ENCODE data around the gene NBEAL2. TPM values are rescaled to one million over a fixed set of nuclear protein-coding genes. Genes with fewer than 3 reads are reported as not detected.

Gene NBEAL2
- total RNA-seq, 1 experiment from 2014 or later = 80.0 TPM

GRCh38 chr3:46965151-46965550 is 14.3 kb upstream of the NBEAL2 start:
- no peak overlapping the region; the same call in 1 of the 2 replicates for H3K4me3 Mint-ChIP-seq
- no peaks in the 10 kb centered on the region for H3K27me3 Mint-ChIP-seq (ENCODE audit: low read depth)
- peaks cover 32% of the 10 kb centered on the region for H3K36me3 Mint-ChIP-seq
- ATAC-seq (no peak), DNase-seq (ENCODE audit: low spot score) (no peak)
- H3K9me3 Mint-ChIP-seq = peaks cover 6% of the 10 kb centered on the region
- H3K4me1 Mint-ChIP-seq = peaks cover 41% of the 10 kb centered on the region
- CTCF ChIA-PET = interaction anchor here (0.8 to 1.2 kb wide), 4 partner anchors 18 to 41 kb away, joined by 3 to 4 read pairs (median 3); no protein-coding TSS in a partner anchor
- no peak for TF ChIP-seq ZNF532 (CRISPR knock-in tag; IDR thresholded peaks at IDR 0.05; ENCODE audit: borderline replicate concordance)
- no peak for TF ChIP-seq PRDM15 (CRISPR knock-in tag; IDR thresholded peaks at IDR 0.05)
- no peak for TF ChIP-seq CBFB (CRISPR knock-in tag; IDR thresholded peaks at IDR 0.05; ENCODE audit: low read depth)
- no peak for TF ChIP-seq ERG (CRISPR knock-in tag; IDR thresholded peaks at IDR 0.05)
- no peak for TF ChIP-seq NFE2L1 (CRISPR knock-in tag; IDR thresholded peaks at IDR 0.05)
- TF ChIP-seq USF1 (CRISPR knock-in tag; IDR thresholded peaks at IDR 0.05) = no peak
- TF ChIP-seq ZNF232 (CRISPR knock-in tag; IDR thresholded peaks at IDR 0.05) = no peak
- TF ChIP-seq ZBTB21 (CRISPR knock-in tag; IDR thresholded peaks at IDR 0.05; ENCODE audit: borderline replicate concordance) = no peak
- no peak for TF ChIP-seq NR3C1 (CRISPR knock-in tag; conservative IDR thresholded peaks at IDR 0.05; ENCODE audit: low read depth)
- no peak overlapping the region for H3K27ac Mint-ChIP-seq
- POLR2A ChIA-PET = no interaction called here

GRCh38 chr3:46966811-46967210 is 12.7 kb upstream of the NBEAL2 start:
- Mint-ChIP-seq H3K36me3 (peaks cover 32% of the 10 kb centered on the region), H3K27ac (peak overlapping the region; percentile 35; the same call in 1 of the 2 replicates), H3K9me3 (peaks cover 6% of the 10 kb centered on the region), H3K4me3 (no peak overlapping the region), H3K27me3 (ENCODE audit: low read depth) (no peaks in the 10 kb centered on the region), H3K4me1 (peaks cover 28% of the 10 kb centered on the region)
- no peak for DNase-seq (ENCODE audit: low spot score)
- peak; percentile 63 for ATAC-seq
- ChIA-PET POLR2A (interaction anchor here (0.9 to 1.0 kb wide), 2 partner anchors 8 to 13 kb away, joined by 3 read pairs; partner anchors contain the start of gene NBEAL2), CTCF (interaction anchor here (0.7 to 1.7 kb wide), 4 partner anchors 8 to 357 kb away, joined by 3 to 7 read pairs (median 4); no protein-coding TSS in a partner anchor)
- TF ChIP-seq ZMAT4 (CRISPR knock-in tag; IDR thresholded peaks at IDR 0.05) = no peak
- TF ChIP-seq HMGA2 (CRISPR knock-in tag; IDR thresholded peaks at IDR 0.05) = no peak
- no peak for TF ChIP-seq TEAD4 (CRISPR knock-in tag; IDR thresholded peaks at IDR 0.05)
- no peak for TF ChIP-seq NR1H2 (CRISPR knock-in tag; IDR thresholded peaks at IDR 0.05)
- TF ChIP-seq ZNF138 (CRISPR knock-in tag; conservative IDR thresholded peaks at IDR 0.05) = no peak
- no peak for TF ChIP-seq IRF2 (CRISPR knock-in tag; IDR thresholded peaks at IDR 0.05; ENCODE audit: borderline replicate concordance, low read depth)
- TF ChIP-seq ZNF425 (CRISPR knock-in tag; conservative IDR thresholded peaks at IDR 0.05) = no peak
- no peak for TF ChIP-seq IRF1 (CRISPR knock-in tag; IDR thresholded peaks at IDR 0.05)
- no peak for TF ChIP-seq RORB (CRISPR knock-in tag; IDR thresholded peaks at IDR 0.05)
- TF ChIP-seq FOXK1 (CRISPR knock-in tag; IDR thresholded peaks at IDR 0.05) = no peak
- TF ChIP-seq ZNF121 (CRISPR knock-in tag; IDR thresholded peaks at IDR 0.05) = no peak
- no peak for TF ChIP-seq ZNF317 (CRISPR knock-in tag; IDR thresholded peaks at IDR 0.05; ENCODE audit: borderline replicate concordance, low read depth)
- TF ChIP-seq ZNF671 (CRISPR knock-in tag; IDR thresholded peaks at IDR 0.05) = no peak
- no peak for TF ChIP-seq RELA (CRISPR knock-in tag; IDR thresholded peaks at IDR 0.05; ENCODE audit: borderline replicate concordance)

Data from WTC11 (cell line).